ENCODE data around the gene TTC32. TPM values are rescaled to one million over a fixed set of nuclear protein-coding genes. Genes with fewer than 3 reads are reported as not detected.
"Not testable (repeated sequence)": the region's sequence is repeated elsewhere in the genome, so short reads cannot be mapped to it uniquely, and the experiment has no call there.

Gene TTC32
- total RNA-seq, 2 experiments from 2014 or later: 19.3 to 21.9 TPM

DNA sequence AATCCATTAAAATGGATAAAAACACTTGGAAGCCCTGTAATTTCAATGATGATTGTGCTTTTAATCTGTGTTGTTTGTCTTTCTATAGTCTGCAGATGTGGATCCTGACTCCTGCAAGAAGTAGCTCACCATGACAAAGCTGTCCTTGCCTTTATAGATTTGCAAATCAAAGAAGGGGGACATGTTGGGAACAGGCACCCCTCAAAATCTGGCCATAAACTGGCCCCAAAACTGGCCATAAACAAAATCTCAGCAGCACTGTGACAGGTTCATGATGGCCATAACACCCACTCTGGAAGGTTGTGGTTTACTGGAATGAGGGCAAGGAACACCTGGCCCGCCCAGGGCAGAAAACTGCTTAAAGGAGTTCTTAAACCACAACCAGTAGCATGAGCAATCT, 26.0 kb upstream of the TTC32 start:
- DNase-seq: not testable (repeated sequence)

DNA sequence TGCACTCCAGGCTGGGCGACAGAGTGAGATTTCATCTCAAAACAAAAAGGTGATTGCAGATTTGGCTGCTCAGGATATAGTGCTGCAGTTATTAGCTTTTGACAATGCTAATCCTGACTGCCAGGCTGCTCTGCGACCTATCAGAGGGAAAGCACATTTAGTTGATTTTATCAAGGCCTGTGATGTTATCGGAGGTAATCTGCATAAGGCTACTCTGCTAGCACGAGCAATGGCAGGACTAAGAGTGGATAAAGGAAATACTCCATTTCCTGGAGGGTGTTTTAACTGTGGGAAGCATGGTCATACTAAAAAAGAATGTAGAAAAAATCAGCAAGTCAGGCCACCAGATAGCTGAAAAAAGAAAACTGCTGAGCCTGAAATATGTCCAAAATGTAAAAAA, 22.7 kb upstream of the TTC32 start:
- CTCF ChIA-PET; DNase-seq; H3K4me1 Mint-ChIP-seq (ENCODE audit: low read depth); H3K27me3 Mint-ChIP-seq (ENCODE audit: low read depth); ATAC-seq; POLR2A ChIA-PET; H3K4me3 Mint-ChIP-seq; H3K27ac Mint-ChIP-seq: not testable (repeated sequence)
- Mint-ChIP-seq H3K36me3 (ENCODE audit: low read depth) (peaks cover 29% of the 10 kb centered on the region), H3K9me3 (ENCODE audit: insufficient read depth) (peaks cover 25% of the 10 kb centered on the region)

More for the DNA sequence above, 26.0 kb upstream of the TTC32 start:
- H3K4me1 Mint-ChIP-seq (ENCODE audit: low read depth); H3K27me3 Mint-ChIP-seq (ENCODE audit: low read depth); H3K4me3 Mint-ChIP-seq; POLR2A ChIA-PET; CTCF ChIA-PET; ATAC-seq; H3K27ac Mint-ChIP-seq: not testable (repeated sequence)
- Mint-ChIP-seq H3K36me3 (ENCODE audit: low read depth) (peaks cover 33% of the 10 kb centered on the region), H3K9me3 (ENCODE audit: insufficient read depth) (peaks cover 25% of the 10 kb centered on the region)

DNA sequence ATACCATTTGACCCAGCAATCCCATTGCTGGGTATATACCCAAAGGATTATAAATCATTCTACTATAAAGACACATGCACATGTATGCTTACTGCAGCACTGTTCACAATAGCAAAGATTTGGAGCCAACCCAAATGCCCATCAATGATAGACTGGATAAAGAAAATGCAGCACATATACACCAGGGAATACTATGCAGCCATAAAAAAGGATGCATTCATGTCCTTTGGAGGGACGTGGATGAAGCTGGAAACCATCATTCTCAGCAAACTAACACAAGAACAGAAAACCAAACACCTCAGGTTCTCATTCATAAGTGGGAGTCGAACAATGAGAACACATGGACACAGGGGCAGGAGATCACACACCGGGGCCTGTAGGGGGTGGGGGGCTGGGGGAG, 20.4 kb upstream of the TTC32 start:
- Mint-ChIP-seq H3K36me3 (ENCODE audit: low read depth) (peaks cover 22% of the 10 kb centered on the region), H3K9me3 (ENCODE audit: insufficient read depth) (peaks cover 17% of the 10 kb centered on the region)
- H3K4me3 Mint-ChIP-seq; ATAC-seq; CTCF ChIA-PET; H3K27me3 Mint-ChIP-seq (ENCODE audit: low read depth); H3K4me1 Mint-ChIP-seq (ENCODE audit: low read depth); H3K27ac Mint-ChIP-seq; POLR2A ChIA-PET; DNase-seq: not testable (repeated sequence)

DNA sequence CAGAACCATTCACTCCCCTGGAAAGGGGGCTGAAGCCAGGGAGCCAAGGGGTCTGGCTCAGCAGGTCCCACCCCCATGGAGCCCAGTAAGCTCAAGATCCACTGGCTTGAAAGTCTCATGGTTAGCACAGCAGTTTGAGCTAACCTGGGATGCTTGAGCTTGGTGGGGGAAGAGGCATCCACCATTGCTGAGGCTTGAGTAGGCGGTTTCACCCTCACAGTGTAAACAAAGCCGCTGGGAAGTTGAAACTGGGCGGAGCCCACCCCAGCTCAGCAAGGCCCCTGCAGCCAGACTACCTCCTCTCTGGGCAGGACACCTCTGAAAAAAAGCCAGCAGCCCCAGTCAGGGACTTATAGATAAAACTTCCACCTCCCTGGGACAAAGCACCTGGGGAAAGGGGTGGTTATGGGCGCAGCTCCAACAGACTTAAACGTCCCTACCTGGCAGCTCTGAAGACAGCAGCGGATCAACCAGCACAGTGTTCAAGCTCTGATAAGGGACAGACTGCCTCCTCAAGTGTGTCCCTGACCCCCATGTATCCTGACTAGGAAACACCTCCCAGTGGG, 14.7 kb upstream of the TTC32 start:
- Mint-ChIP-seq H3K4me1 (ENCODE audit: low read depth) (no peaks in the 10 kb centered on the region), H3K9me3 (ENCODE audit: insufficient read depth) (no peaks in the 10 kb centered on the region), H3K36me3 (ENCODE audit: low read depth) (peaks cover 10% of the 10 kb centered on the region), H3K4me3 (no peak overlapping the region), H3K27ac (no peak overlapping the region), H3K27me3 (ENCODE audit: low read depth) (no peaks in the 10 kb centered on the region)
- ChIA-PET CTCF (interaction anchor here (1.0 kb wide), 1 partner anchor 99 kb away, joined by 4 read pairs; no protein-coding TSS in a partner anchor), POLR2A (no interaction called here)
- ATAC-seq (no peak), DNase-seq (no peak)

DNA sequence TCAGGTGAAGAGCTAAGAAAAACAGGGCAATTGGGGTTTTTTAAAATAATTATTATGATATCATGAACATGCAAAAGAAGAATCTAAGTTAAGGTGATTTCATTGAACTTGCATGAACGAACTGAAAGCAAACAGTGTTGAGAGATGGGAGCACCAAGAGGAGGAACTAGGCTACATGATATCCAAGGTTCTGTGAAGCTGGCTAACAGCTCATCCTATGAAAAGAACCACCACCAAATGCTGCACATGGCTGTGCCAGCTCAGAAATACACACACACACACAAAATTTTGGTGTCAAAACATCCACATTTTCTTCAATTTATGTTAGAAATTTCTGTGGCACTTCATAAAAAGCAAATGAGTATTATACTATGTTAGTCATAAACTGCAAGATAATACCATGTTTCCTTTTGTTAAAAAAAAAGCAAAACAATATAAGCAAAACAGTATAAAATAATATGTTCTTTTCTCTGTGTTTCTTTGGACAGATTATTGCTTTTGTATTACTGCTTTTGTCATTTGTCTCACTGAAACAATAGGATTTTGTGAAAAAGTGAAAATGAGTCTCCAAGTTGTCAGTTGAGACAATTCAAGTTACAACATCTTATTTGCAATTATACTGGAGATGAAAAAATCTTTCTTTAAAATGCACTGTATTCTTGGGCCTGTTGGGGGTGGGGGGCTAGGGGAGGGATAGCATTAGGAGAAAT, 12.6 kb upstream of the TTC32 start:
- ChIA-PET POLR2A (interaction anchor here (0.8 kb wide), 1 partner anchor 9 kb away, joined by 3 read pairs; no protein-coding TSS in a partner anchor), CTCF (no interaction called here)
- H3K4me1 Mint-ChIP-seq (ENCODE audit: low read depth): no peaks in the 10 kb centered on the region
- no peak overlapping the region for H3K4me3 Mint-ChIP-seq
- H3K27me3 Mint-ChIP-seq (ENCODE audit: low read depth): no peaks in the 10 kb centered on the region
- peaks cover 9% of the 10 kb centered on the region for H3K36me3 Mint-ChIP-seq (ENCODE audit: low read depth)
- no peaks in the 10 kb centered on the region for H3K9me3 Mint-ChIP-seq (ENCODE audit: insufficient read depth)
- no peak overlapping the region for H3K27ac Mint-ChIP-seq
- DNase-seq (no peak), ATAC-seq (no peak)

DNA sequence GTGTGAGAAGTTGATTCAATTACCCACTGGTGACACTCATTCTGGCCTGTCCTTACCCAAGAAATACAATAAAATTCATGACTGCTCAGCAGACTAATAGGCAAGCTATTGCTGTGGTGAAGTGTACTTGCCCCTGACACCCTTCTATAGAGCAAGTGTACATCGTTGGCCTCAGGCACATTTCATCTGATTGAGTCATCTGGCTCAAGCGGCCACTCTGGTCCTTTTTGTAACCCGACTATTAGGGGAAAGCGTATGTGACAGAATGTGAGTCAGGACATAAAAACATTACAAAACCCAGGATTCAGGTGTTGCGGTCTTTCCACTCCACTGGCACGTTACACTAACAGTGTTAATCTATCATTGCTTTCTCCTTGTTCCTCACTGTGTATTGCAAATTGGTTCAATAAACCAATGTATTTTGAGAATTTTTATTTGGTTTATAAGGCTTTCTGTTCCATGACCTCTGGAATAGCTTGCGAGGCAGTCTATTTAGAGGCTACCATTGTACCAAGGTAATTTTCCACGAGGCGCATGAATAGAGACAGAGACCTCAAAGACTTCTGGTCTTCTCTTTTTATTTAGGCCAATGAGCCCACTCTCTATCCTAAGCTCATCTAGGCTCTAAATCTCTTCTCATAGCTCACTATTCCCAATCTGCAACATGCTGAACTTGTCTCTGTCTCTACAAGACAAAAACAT, 10.2 kb upstream of the TTC32 start:
- H3K4me1 Mint-ChIP-seq (ENCODE audit: low read depth): no peaks in the 10 kb centered on the region
- H3K27me3 Mint-ChIP-seq (ENCODE audit: low read depth): peaks cover 5% of the 10 kb centered on the region
- ChIA-PET CTCF (interaction anchor here (0.6 kb wide), 1 partner anchor 353 kb away, joined by 3 read pairs; no protein-coding TSS in a partner anchor), POLR2A (interaction anchor here (0.7 kb wide), 1 partner anchor 11 kb away, joined by 3 read pairs; the partner anchor contains the start of gene TTC32)
- H3K4me3 Mint-ChIP-seq: no peak overlapping the region
- peaks cover 3% of the 10 kb centered on the region for H3K36me3 Mint-ChIP-seq (ENCODE audit: low read depth)
- ATAC-seq (no peak), DNase-seq (no peak)
- no peaks in the 10 kb centered on the region for H3K9me3 Mint-ChIP-seq (ENCODE audit: insufficient read depth)
- H3K27ac Mint-ChIP-seq: no peak overlapping the region

DNA sequence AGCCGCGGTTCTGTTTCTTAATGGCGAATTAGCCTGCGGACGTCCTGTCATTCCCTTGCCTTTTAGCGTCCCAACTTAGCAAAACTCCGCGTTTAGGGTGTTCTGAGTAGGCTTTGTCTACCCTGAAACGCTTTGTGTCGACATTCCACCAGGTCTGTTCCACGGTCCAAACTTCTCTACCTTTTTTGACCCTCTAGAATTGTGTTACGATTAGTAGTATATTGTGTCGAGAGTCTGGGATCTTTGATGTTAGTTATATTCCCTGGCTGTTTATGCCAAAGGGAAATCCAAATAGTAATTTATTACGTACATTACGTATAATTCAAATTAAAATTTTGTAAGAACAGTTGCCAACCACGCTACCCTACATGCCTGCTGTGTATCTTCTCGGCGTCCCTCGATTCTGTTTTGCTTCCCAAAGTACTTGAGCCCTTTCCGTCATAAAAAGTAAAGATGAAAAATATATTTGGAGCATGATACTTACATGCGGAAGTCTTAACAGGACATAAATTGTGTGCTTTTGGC, 495 bp upstream of the TTC32 start:
- H3K27ac Mint-ChIP-seq: peak overlapping the region; percentile 100
- CTCF ChIA-PET: interaction anchor here (0.8 kb wide), 1 partner anchor 8 kb away, joined by 3 read pairs; no protein-coding TSS in a partner anchor
- POLR2A ChIA-PET: interaction anchor here (0.9 kb wide), 1 partner anchor 1342 kb away, joined by 3 read pairs; the partner anchor contains the start of gene RDH14
- ATAC-seq (no peak), DNase-seq (no peak)
- peak overlapping the region; percentile 89 for H3K4me3 Mint-ChIP-seq
- peaks cover 38% of the 10 kb centered on the region for H3K4me1 Mint-ChIP-seq (ENCODE audit: low read depth)
- H3K27me3 Mint-ChIP-seq (ENCODE audit: low read depth): peaks cover 3% of the 10 kb centered on the region
- H3K36me3 Mint-ChIP-seq (ENCODE audit: low read depth): peaks cover 23% of the 10 kb centered on the region
- H3K9me3 Mint-ChIP-seq (ENCODE audit: insufficient read depth): no peaks in the 10 kb centered on the region

DNA sequence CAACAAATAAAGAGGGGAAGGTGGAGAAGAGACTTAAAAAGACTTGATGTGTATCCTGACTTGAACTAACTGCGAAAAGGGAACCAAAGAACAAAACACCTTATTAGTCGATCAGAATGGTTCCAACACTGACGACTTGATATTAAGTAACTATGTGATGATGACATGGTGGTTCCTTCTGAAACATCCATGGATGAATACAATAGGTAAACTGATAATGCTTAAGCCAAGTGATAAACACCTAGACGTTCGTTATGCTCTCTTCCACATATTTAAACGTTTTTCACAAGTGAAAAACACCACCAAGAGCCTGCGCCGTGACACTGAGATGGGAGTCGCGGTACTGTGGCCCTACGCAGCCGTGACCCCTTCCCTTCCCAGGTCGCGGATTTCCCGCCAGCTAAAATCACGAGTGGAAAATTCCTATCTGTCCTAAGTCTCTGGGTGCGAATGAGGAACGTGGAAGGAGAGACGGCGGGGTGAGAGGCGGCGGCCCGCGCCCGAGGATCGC, 797 bp downstream of the TTC32 start:
- H3K27ac Mint-ChIP-seq: peak overlapping the region; percentile 100
- H3K9me3 Mint-ChIP-seq (ENCODE audit: insufficient read depth): no peaks in the 10 kb centered on the region
- peaks cover 39% of the 10 kb centered on the region for H3K4me1 Mint-ChIP-seq (ENCODE audit: low read depth)
- H3K4me3 Mint-ChIP-seq: peak overlapping the region; percentile 89
- CTCF ChIA-PET: no interaction called here
- no peaks in the 10 kb centered on the region for H3K27me3 Mint-ChIP-seq (ENCODE audit: low read depth)
- DNase-seq: no peak
- peak; percentile 8 for ATAC-seq
- POLR2A ChIA-PET: interaction anchor here (0.6 to 2.6 kb wide), 13 partner anchors 10 to 1341 kb away, joined by 3 to 29 read pairs (median 4); partner anchors contain the start of genes LAPTM4A and RDH14
- H3K36me3 Mint-ChIP-seq (ENCODE audit: low read depth): peaks cover 25% of the 10 kb centered on the region

DNA sequence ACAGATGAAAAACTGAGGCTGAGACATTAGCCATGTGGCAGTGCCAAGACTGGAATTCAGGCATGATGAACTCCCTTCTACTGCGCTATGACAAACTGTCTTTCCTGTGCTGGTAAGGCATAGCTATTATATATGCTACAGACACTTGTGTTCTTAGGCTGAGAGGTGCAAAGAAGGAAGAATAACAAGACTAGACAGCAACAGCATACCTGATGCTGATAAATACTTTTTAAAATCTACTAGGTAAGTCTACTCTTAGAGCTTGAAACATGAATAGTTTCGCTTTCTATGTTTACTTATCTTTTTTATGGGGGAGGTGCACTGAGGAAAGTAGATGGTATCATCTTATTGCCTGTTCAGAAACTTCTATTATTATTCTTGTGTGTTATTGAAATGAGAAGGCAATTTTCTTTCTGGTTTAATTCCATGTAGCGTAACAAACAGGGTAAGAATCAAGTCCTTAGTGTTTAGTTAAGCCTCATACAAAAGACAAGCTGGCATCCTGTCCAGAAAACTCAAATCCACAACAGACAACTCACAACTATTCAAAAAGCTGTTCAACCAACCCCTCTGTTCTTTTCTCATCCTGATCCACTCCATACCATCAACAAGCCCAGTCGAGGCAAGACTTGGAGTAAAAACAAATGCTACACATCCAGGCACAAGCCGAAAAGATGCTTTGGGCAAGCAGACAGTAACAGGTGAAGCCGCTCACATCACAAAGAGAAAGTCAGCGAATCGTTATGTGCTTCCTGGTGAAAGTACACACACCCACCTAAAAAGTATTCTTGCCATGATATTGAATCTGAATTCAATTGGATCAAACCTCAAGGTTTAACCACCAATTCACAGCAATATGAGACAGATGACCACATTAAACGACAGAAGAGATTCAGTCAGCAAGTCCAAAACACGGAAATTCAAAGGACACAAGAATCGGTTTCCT, 1.5 kb downstream of the TTC32 start:
- POLR2A ChIA-PET: interaction anchor here (0.6 to 2.6 kb wide), 10 partner anchors 9 to 1339 kb away, joined by 3 to 29 read pairs (median 6); partner anchors contain the start of gene LAPTM4A
- H3K4me3 Mint-ChIP-seq: peak overlapping the region; percentile 89
- no peaks in the 10 kb centered on the region for H3K27me3 Mint-ChIP-seq (ENCODE audit: low read depth)
- CTCF ChIA-PET: interaction anchor here (1.1 kb wide), 1 partner anchor 115 kb away, joined by 3 read pairs; no protein-coding TSS in a partner anchor
- H3K36me3 Mint-ChIP-seq (ENCODE audit: low read depth): peaks cover 32% of the 10 kb centered on the region
- ATAC-seq (no peak), DNase-seq (peak; percentile 55)
- H3K9me3 Mint-ChIP-seq (ENCODE audit: insufficient read depth): no peaks in the 10 kb centered on the region
- peak overlapping the region; percentile 100 for H3K27ac Mint-ChIP-seq
- peaks cover 45% of the 10 kb centered on the region for H3K4me1 Mint-ChIP-seq (ENCODE audit: low read depth)

DNA sequence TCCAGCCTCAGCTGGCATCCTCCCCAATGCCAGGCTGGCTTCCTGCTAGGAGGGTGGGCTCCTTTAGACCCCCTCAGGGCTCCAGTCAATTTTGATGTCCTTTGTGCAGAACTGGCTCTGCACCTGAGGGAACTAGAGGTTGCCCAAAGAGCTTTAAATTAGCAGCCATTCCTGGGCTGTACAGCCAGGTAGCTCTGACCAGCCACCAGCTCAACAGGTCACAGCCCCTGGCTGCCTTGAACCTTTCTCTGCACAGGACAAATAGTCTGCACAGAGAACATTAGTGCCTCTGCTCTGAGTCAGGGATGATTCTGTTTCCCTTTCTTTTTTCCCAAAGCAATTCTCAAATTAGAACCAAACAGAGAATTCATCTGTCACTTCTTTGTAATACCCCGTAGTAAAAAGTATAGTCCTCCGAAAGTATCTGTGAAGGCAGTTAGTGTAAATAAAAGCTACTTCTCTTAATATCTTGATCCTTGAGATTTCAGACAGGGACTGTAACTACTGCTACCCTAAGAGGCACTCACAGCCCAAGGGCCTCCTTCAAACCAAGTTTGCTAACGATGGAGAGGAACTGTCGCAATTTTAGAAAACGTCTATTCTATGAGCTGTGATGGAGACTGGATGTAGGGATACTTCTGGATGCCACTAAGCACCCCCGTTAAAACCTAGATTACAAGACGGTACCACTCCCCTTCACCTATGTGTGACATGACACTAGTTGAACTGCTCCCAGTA, 3.0 kb downstream of the TTC32 start:
- ATAC-seq: no peak
- Mint-ChIP-seq H3K27ac (peak overlapping the region; percentile 46), H3K27me3 (ENCODE audit: low read depth) (no peaks in the 10 kb centered on the region), H3K36me3 (ENCODE audit: low read depth) (peaks cover 37% of the 10 kb centered on the region), H3K9me3 (ENCODE audit: insufficient read depth) (no peaks in the 10 kb centered on the region), H3K4me3 (no peak overlapping the region), H3K4me1 (ENCODE audit: low read depth) (peaks cover 53% of the 10 kb centered on the region)
- DNase-seq: no peak
- ChIA-PET POLR2A (interaction anchor here (0.8 to 1.6 kb wide), 3 partner anchors 23 to 153 kb away, joined by 3 to 5 read pairs (median 3); partner anchors contain the start of gene LAPTM4A), CTCF (interaction anchor here (1.1 kb wide), 1 partner anchor 116 kb away, joined by 3 read pairs; no protein-coding TSS in a partner anchor)

Measured in activated CD8-positive, alpha-beta T cell treated with anti-CD3 and anti-CD28 coated beads, Interleukin-2, amount 10 ng/mL, durations not matched to agents 7 days and 5 days (primary cell).